ENCODE measurements around the gene ANKRD65.
A peak's percentile ranks its signal among the peaks of the same experiment; 100 is the strongest.

Gene ANKRD65

DNA sequence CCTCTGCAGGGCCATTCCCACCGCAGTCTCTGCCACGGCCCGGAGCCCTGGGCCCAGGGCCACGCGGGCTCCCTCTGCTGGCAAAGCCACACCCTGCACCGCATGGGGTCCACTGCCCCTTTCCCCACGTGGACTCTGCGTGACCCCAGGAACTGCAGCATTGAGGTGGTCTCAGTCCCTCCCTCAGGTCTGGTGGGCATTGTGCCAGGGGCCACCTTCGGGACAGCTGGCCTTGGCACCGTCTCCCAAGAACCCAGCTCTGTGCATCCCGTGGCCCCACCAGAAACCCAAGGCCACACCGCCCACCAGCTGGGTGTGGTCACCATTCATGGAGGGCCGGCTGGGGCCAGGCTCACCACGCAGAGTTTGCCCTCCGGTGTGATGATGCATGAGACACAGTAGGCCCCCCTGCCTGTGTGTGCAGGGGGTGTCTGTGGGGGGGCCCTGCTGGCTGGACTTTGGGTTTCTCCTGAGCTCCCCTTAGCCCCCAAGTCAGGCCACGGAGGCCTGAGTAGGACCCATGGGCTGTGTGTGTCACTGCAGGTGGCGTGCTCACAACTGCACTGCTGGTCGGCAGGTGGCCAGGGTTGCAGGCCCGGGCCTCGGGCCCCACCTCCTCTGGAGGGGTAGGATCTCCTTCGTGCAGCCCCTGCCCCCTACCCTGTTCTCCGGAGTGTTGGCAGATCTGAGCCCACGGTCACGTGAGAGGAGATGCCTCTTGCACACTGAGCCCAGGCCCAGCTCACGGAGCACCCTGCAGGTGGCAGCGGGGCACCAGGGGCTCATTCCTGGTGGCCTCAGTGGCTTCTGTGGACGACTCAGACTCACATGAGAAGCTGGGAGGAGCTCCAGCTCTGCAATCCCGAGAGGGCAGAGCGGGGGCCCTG is 20.2 kb upstream of the ANKRD65 start:
- DNase-seq, result no peak

DNA sequence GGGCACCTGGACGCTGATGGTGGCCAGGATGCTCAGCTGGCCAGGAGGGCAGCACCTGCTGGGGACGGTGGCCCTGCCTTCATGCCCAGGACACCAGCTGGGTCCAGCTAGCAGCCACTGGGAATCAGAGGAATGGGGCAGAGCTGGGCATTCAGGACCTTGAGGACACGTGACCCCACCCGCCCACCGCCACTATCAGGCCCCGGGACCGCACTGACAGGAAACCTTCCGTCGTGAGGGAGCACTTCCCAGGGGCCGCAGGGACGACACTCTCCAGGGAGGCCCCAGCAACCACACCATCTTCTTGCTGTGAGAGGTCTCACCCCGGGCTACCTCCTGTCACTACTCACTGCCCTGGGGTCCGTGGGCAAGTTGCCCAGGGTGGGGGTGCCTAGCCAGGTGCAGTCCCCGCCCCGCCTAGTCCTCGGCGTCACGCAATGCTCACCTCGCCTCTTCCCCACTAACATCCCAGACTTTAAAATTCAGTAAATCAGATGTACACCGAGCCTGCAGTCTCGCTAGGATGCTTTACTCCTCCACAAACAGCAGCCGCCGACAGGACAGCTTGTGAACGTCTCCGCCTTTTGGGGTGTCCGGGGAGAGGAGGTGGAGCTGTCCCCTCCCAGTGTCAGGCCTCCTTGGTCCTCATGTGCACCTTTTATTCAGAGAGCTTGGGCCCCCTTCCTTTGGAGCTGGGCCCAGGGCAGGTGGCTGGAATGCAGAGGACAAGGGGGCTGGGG is 19.4 kb upstream of the ANKRD65 start:
- no peak for DNase-seq

DNA sequence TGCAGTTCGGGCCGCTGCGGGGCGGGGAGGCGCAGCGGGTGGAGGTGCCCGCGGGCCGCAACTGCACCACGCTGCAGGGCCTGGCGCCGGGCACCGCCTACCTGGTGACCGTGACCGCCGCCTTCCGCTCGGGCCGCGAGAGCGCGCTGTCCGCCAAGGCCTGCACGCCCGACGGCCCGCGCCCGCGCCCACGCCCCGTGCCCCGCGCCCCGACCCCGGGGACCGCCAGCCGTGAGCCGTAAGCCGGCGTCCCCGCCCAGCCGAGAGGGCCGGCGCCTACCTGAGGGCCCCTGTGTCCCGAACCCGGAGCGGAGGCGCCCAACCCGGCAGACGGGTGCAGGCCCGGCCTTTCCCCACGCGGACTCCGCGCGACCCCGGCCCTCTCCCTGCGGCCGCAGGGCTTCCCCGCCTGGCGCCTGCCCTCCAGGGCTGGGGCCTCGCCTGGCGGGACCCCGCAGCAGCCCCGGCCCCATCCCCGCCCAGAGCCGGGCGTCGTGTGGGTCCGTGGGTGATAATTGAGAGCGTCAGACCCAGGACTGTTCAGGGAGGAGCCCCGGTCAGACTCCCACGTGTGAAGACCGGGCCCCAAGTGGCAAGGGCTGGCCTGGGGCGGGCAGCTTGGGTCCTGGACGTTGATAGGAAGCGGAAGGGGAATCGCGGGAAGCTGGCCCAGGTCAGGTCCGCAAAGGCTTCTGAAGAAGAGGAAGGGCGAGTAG is 18.6 kb upstream of the ANKRD65 start:
- DNase-seq, result no peak

DNA sequence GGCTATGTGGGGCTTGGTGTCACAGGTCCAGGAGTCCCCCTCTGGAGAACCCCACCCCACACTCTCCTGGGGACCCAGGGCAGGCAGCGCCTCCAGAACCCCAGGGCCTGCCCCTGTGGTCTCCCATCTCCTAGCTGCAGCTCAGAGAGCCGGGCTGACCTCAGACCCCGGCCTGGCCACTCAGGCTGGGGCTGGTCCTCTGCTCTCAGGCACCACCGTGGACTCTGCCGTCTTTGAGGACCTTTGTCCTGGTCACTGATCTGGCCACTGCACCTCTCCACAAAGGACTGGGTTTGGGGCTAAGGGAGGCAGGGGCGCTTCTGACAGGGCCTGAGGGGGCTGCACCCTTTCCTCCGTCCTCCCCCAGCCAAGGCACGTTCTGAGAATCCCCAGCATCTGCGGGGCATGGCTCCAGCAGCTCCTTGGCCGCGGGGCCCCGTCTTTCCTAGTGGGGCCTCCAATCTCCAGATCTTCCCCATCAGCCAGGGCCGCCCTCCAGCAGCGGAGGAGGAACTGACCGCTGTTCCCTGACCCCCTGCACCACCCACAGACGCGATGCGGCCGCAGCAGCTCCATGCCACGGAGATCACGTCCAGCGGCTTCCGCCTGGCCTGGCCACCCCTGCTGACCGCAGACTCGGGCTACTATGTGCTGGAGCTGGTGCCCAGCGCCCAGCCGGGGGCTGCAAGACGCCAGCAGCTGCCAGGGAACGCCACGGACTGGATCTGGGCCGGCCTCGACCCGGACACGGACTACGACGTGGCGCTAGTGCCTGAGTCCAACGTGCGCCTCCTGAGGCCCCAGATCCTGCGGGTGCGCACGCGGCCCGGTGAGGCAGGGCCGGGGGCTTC is 17.7 kb upstream of the ANKRD65 start:
- DNase-seq, result no peak

DNA sequence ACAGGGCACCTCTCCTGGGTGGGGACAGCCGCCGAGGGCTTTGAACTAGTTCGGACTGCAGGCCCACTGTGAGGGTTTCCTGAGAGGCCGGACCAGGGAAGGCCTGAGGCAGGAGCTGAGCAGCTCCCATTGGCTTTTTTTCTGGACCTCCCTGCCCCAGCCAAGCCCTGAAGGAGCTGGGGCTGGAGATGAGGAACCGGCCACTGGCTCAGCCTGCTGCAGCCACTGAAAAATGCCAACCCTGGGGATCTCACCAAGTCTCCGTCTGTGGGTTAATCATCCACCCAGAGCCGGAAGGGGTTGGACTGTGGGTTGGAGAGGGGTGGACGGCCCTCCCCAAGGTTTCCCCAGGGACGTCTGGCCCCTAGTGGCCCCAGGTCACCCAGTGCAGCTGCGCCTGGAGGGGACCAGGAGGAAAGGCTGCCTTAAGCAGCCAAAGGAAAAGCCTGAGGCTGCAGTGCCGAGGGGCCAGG is 16.9 kb upstream of the ANKRD65 start:
- DNase-seq, result no peak

DNA sequence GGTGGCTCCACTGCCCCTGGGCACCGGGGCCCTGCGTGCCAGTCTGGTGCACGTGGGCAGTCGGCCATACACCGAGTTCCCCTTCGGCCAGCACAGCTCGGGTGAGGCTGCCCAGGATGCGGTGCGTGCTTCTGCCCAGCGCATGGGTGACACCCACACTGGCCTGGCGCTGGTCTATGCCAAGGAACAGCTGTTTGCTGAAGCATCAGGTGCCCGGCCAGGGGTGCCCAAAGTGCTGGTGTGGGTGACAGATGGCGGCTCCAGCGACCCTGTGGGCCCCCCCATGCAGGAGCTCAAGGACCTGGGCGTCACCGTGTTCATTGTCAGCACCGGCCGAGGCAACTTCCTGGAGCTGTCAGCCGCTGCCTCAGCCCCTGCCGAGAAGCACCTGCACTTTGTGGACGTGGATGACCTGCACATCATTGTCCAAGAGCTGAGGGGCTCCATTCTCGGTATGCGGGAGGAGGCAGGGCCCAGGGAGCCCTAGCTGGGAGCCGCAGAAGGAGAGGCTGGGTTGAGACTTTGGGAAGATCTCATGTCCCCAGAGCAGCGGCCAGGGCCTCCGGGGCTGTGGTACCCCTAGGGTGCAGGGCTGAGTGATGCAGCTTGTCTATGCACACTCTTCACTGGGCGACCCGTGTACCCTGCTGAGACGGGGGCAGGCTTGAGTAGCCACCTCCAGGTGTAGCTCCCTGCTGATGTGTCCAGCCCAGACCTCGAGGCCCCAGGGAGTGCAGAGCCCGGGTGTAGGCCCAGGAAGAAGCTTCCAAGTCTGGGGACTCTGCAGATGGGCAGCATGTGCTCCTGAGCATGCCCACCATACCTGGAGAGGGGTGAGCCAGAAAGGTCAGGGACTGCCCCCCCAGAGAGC is 16.2 kb upstream of the ANKRD65 start:
- no peak for DNase-seq

DNA sequence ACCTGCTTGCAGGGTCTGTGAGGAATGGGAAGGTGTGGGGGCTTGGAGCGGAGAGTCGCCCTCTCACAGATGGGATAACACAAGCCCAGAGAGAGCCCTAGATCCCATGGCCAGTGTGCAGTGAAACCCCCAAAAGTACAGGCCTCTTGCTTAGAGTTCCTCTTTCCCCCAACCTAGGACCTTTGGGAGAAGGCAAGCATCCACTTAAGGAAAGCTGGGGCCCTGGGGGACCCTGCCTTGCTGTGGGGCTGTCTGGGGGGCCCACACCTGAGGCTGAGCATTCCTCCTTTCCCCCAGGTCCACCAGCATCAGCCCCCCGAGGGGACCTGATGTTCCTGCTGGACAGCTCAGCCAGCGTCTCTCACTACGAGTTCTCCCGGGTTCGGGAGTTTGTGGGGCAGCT is 15.6 kb upstream of the ANKRD65 start:
- DNase-seq, result no peak

DNA sequence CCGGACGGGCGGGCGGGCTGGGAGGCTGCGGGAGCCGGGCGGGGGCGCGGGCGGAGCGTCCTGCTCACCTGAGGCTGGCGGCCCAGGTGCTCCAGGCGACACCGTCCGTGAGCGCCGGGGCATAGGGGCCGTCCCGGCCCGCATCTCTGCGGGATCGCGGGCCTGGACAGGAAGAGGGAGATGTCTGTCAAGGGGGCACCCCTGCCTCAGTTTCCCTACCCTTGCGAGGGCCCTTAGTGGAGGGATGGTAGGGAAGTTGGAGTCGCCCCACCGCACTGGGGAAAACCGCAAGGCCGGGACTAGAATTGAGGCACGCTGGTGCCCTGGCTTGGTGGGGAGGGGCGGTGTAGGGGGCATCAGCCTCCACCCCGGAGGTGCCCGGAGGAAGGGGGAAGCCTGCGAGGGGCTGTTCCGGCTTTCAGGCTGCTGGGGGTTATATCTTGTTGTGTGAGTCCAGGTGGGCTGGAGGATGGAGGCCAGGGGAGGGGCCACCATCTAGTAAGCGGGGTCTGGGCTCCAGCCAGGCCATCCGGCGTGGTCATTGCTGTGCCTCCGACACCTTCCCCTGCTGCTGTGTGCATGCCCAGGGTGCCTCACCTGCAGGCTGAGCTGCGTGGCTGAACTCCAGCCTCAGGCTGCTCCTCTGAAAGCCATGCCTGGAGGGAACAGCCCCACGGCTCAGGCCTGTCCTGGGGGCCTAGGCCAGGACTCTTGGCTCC is 15.0 kb upstream of the ANKRD65 start:
- DNase-seq, result no peak

DNA sequence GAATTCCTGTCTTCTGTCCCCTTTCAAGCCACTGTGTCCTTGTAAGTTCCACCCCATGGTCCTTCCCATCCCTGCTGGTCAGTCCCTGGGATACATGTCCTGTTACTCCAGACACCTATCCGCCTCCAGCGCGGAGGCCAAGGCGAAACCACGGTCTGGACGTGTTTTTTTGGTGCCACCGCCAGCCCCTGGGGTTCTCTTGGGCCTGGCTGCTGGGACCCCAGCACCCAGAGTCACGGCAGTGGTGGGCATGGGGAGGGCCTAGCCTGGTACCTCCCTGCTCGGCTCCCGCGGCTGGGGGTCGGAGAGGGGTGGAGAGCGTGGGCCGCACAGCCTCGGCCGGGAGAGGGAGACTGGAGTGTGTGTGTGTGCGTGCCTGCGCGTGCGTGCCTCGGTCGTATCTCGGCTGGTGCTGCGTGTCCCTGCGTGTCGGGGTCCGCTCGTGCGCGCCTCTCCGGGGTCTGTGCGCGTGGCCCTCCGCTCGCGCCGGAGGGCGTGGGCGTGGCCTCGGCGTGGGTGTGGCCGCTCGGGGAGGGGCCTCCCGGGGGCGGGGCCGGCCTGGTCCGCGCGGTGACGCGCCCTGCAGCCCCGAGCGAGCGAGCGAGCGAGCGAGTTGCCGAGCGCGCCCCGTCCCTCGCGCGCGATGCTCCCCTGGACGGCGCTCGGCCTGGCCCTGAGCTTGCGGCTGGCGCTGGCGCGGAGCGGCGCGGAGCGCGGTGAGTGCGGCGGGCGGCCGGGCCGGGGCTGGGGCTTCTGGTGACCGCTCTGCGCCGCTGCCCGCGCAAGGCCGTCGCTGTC is 14.2 kb upstream of the ANKRD65 start, which contains the start of gene VWA1:
Gene VWA1 (plus strand): TSS at position 585 of the 798 bp plus-strand sequence. CDS start 59 bp downstream, at position 644.
- DNase-seq, result peak; percentile 41 to 75

DNA sequence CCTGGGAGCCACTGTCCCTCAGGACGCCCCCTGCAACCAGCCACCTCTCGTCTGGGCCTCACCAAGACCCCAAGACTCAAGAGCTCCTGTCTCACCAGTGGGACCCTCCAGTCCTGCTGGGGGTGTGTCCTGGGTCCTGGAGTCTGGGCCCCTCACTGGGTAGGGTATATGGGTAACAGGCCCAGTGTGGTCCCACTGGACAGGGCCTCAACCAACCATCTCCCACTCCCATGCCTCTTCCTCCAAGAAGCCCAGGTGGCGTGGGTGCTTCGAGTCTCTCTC is 13.7 kb upstream of the ANKRD65 start:
- DNase-seq, result no peak

DNA sequence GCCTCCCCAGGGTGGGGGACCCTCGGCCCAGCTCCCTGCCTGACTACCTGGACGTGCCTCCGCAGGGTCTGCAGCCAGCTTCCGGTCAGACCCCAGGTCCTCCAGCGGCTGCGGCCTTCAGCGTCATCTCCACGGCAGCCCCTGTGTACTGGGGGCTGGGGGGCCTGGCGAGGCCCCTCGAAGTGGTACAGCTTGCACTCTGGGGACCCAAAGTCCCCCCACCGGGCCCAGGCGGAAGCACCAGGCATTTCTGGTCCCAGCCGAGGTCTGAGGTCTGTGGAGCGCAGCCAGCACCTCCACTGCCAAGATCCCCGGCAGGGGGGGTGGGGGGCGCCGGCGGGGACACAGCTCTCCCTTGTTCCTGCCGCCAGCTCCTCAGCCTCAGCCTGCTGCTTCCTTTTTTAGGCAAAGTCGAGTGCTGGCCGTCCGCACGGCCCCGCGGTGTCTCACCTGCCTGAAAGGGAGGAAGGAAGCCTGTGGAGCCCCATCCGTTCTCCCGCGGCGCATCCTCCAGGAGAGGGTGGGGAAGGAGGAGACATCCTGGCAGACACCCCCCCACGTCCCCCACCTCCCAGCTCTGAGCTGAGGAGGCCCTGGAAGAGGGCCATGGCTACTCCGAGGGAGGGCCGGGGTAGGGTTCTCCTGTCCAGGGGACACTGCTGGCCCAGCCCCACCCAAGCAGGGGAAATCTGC is 13.2 kb upstream of the ANKRD65 start:
- no peak for DNase-seq

DNA sequence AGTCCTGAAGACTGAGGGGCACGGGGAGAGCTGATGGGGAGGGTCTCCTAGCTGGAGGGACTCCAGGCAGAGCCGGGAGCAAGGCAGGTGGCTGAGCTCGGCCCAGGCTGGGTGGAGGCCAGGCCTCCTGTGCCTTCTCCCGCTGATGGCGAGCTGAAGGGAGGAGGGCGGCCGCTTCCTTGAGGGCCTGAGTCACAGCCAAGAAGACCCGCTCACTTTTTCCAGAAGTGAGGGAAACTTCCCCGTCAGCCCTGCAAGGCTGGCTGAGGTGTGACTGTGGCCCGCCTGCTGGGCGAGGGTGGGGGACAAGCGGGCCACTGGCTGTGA is 12.7 kb upstream of the ANKRD65 start:
- no peak for DNase-seq

DNA sequence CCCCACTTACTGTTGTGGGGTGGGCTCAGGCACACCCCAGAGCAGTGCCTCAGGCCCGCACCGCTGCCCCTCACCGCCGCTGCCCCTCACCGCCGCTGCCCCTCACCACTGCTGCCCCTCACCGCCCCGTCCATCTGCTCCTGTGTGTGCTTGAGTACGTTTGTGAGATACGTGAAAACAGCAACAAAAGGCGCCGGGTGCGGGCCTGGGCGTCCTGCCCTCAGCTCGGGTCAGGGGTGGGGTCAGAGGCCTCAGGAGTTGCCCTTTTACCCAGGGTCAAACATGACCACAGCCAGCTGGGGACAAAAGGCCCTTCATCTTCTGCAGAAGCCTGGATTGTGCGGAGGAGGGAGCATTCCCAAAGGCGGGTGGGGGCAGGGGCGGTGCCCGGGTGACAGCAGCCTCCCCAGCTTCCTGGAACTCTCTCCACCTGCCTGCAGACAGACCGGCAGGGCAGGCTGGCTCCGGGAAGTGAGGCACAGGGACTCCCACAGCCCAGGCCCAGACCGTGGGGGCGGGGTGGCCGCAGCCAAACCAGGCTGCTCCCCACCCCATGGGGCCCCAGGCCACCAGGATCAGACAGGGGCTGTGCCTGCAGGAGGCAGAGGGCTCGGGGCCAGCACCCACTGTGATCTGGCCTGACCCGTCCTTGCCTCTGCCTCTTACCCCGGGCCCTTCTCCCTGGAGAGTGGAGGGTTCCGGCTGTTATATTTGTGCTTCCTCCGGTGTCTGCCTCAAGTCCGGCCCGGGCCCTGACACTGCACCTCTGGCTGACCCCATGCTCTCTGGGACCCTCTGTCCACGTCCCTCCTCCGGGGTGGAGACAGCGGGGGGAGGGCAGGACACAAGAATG is 12.1 kb upstream of the ANKRD65 start:
- DNase-seq, result no peak

DNA sequence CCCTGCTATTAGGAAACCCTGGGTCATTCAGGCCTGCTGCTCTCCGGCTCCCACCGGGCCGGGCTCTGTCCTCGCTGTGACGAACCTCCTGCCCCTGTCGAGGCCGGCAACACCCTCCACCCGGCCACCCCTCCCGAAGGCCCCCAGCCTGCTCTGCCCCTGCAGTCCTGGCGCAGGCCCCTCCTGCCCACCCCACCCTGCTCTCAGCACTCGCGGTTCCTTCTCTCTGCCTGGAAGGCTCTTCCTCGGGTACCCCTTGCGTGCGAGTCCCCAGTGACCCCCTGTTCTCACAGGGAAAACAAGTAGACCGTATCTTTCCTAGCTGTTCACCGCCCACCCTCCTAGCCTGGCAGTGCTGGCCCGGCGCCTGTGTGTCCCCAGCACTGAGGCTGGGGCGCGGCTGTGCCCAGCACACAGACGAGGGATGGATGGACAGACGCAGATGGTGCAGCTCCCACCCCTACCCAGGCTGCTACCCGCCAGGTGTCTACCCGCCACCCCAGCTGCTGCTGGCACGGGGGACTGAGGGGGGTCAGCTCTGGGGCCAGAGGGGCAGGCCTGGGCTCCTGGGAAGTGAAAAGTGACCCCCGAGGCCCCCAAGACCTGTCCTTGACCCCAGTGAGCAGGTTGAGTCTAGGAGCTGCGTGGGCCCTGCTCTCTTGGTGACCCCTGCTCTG is 11.3 kb upstream of the ANKRD65 start:
- DNase-seq, result no peak

DNA sequence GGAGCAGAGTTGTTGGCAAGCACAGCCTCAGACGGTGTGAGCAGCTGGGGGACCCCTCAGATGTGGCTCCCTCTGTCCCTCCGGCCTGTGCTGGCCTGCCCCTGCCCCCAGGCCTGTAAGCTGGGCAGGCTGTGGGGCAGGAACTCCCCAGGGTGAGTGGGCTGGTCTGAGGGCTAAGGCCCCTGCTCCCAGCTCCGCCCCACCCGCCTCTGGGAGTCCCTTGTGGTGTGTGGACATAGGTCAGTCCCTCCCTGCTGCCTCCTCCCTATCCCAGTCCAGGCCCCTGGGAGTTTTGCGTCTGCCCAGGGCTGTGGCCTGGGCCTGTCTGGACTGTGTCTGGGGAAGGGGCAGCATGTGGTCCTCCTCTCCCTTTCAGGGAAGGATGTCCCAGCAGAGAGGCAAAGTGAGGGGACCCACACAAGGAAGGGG is 10.8 kb upstream of the ANKRD65 start:
- DNase-seq, result no peak

DNA sequence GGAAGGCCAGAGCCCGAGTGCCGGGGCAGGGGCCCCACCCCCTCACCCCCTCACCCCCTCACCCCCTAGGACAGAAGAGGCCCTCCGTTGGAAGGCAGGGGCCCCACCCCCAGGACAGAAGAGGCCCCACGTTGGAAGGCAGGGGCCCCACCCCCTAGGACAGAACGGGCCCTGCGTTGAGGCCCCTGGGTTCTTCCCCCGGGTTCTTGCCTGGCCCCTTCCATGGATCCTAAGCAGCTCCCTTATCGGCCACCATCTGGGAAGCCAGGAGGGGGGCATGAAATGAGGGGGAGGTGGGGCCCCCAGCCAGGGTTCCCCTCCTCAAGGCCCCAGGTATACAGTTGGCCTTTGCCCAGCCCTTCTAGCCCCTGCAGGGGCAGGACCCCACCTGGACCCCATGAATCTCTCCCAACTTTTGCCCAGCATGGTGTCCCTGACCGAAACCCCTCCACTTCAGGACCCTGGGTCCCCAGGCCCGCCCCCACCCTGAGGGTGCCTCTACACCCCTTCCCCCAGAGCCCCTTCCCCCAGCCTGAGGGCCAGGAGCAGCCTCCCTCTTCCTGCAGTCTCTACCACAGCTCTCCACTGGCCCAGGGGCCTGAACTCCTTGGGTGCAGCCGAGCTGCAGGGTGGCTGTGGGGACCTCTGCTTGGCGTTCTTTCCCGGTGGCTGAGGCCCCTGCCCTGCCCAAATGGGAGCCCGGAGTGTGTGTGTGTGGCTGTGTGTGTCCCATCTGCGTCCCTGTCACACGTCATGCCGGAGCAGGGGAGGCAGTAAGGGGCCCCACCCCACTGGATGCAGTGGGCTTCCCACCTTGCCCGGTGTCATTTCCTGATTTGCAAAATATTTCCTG is 10.1 kb upstream of the ANKRD65 start:
- DNase-seq, result no peak

Data from NCI-H1930 (cell line).